B cell (primary cell): ENCODE data around the gene STMN1. TPM values are rescaled to one million over a fixed set of nuclear protein-coding genes. Genes with fewer than 3 reads are reported as not detected.

Experiments used
- ATAC-seq: fragments of 200-7000 bp; cut with Tn5 transposase; one replicate; pipeline ENCODE4 v1.10.0; 2021; ENCODE audit warnings: low read depth, mild to moderate bottlenecking, moderate number of reproducible peaks, moderate library complexity
- CTCF ChIA-PET: fragments of 350-600 bp; sonication (Branson Sonifier 250); formaldehyde crosslinking; loops from one replicate; lab custom pipeline; 2021; ENCODE audit warnings: antibody characterized with exemption, inconsistent platforms; lab: Charles Lee
- POLR2A ChIA-PET: fragments of 350-600 bp; sonication (Branson Sonifier 250); formaldehyde crosslinking; loops from one replicate; lab custom pipeline; 2021; ENCODE audit warnings: antibody characterized with exemption; lab: Charles Lee
- DNase-seq: peaks from one replicate; pipeline ENCODE4 v3.0.0; 2013
- H2AFZ ChIP-seq: 2 replicates; pipeline ENCODE4 v1.6.1; 2012; ENCODE audit warnings: mild to moderate bottlenecking, low read depth, low read length; ENCODE audit not compliant: insufficient read depth, poor library complexity, severe bottlenecking
- H3K27ac ChIP-seq, 2 donors: 1 replicate in 1 of 2; 2 replicates in 1 of 2; pipeline ENCODE4 v1.5.1; 2012 to 2013; ENCODE audit warnings: low read length in 2 of 2, mild to moderate bottlenecking in 2 of 2, moderate library complexity in 1 of 2
- H3K27me3 ChIP-seq, 4 experiments: fragments of 200-600 bp in 1 of 4; sonication (generic) in 1 of 4; replicated peaks in 1 of 4; 1 replicate in 2 of 4; 2 replicates in 2 of 4; pipeline versions ENCODE4 v1.6.1 to v1.7.0; 2013 to 2016; ENCODE audit warnings: low read length in 3 of 4, mild to moderate bottlenecking in 2 of 4, mixed read lengths in 1 of 4, moderate library complexity in 1 of 4; ENCODE audit not compliant: insufficient read depth in 4 of 4, control insufficient read depth in 3 of 4; ENCODE audit errors: control extremely low read depth in 1 of 4
- H3K36me3 ChIP-seq, 2 experiments: replicated peaks in 1 of 2; 1 replicate in 1 of 2; 2 replicates in 1 of 2; pipeline versions ENCODE4 v1.6.1 to v1.7.1; 2013; ENCODE audit warnings: low read length in 1 of 2; ENCODE audit not compliant: insufficient read depth in 2 of 2, control insufficient read depth in 1 of 2; ENCODE audit errors: control extremely low read depth in 1 of 2, extremely low read depth in 1 of 2
- H3K4me1 ChIP-seq, 2 donors: fragments of 200-600 bp in 1 of 2; sonication (generic) in 1 of 2; 1 replicate in 1 of 2; 2 replicates in 1 of 2; pipeline versions ENCODE4 v1.5.1 to v1.6.1; 2013 to 2017; ENCODE audit warnings: low read length in 2 of 2; ENCODE audit not compliant: control insufficient read depth in 2 of 2, insufficient read depth in 2 of 2
- H3K4me2 ChIP-seq: replicated peaks from 2 replicates; pipeline ENCODE3; 2012; ENCODE audit warnings: mild to moderate bottlenecking, low read depth, low read length; ENCODE audit not compliant: poor library complexity, severe bottlenecking
- H3K4me3 ChIP-seq, 5 experiments: fragments of 200-600 bp in 1 of 5; sonication (generic) in 1 of 5; 1 replicate in 3 of 5; 2 replicates in 2 of 5; pipeline versions ENCODE4 v1.5.1 to v1.7.0; 2011 to 2016; ENCODE audit warnings: low read length in 4 of 5, mild to moderate bottlenecking in 4 of 5, low read depth in 2 of 5, control low read depth in 1 of 5, moderate library complexity in 1 of 5; ENCODE audit not compliant: insufficient read depth in 1 of 5; ENCODE audit errors: control extremely low read depth in 1 of 5, extremely low read depth in 1 of 5
- H3K79me2 ChIP-seq: fragments of 200-600 bp; sonication (generic); one replicate; pipeline ENCODE4 v1.6.0; 2016; ENCODE audit warnings: low read length; ENCODE audit not compliant: control insufficient read depth, insufficient read depth
- H3K9ac ChIP-seq: fragments of 200-600 bp; sonication (generic); 2 replicates; pipeline ENCODE4 v1.6.1; 2017; ENCODE audit warnings: mild to moderate bottlenecking, low read length, moderate library complexity
- H3K9me3 ChIP-seq, 3 donors: one replicate each; pipeline versions ENCODE4 v1.6.1 to v1.7.1; 2013; ENCODE audit warnings: low read length in 2 of 3; ENCODE audit not compliant: control insufficient read depth in 2 of 3, insufficient read depth in 1 of 3; ENCODE audit errors: control extremely low read depth in 1 of 3
- H4K20me1 ChIP-seq: 2 replicates; pipeline ENCODE4 v1.6.0; 2012; ENCODE audit warnings: mild to moderate bottlenecking, low read length; ENCODE audit not compliant: insufficient read depth, control insufficient read depth, poor library complexity, severe bottlenecking
- H3K27ac Mint-ChIP-seq: one replicate; pipeline ENCODE4 v1.8.0; 2021; ENCODE audit warnings: mixed read lengths
- H3K27me3 Mint-ChIP-seq: one replicate; pipeline ENCODE4 v1.8.0; 2021; ENCODE audit warnings: mixed read lengths
- H3K4me1 Mint-ChIP-seq: one replicate; pipeline ENCODE4 v1.8.0; 2021; ENCODE audit warnings: mixed read lengths
- H3K4me3 Mint-ChIP-seq: one replicate; pipeline ENCODE4 v1.8.0; 2021; ENCODE audit warnings: mixed read lengths
- H3K9me3 Mint-ChIP-seq: one replicate; pipeline ENCODE4 v1.8.0; 2022; ENCODE audit warnings: mixed read lengths; ENCODE audit not compliant: insufficient read depth
- EZH2 ChIP-seq: IDR thresholded peaks from 2 replicates; pipeline ENCODE4 v1.6.1; 2012; ENCODE audit warnings: borderline replicate concordance, low read depth, mild to moderate bottlenecking, moderate library complexity, low read length; ENCODE audit not compliant: insufficient read depth, poor library complexity, severe bottlenecking
- WGBS: methylation state at CpG from one replicate; pipeline ENCODE4 v1.1.5; 2013; ENCODE audit warnings: missing lambda C conversion rate; ENCODE audit not compliant: insufficient coverage; 5-methylcytosine and 5-hydroxymethylcytosine counted together
- intact Hi-C: fragments of 100-400 bp; cut with micrococcal nuclease; formaldehyde crosslinking; loops from one replicate; pipeline ENCODE4 v1.10.0; 2022
- polyA plus RNA-seq: library from polyadenylated mRNA; depleted of rRNA; stranded (reverse); fragments of >200 nt; gene quantifications from 2 replicates; pipeline ENCODE4 v1.2.3, GENCODE V29; 2012
- total RNA-seq, 2 donors: library from RNA; stranded (reverse); fragments of 120-200 nt in 1 of 2; gene quantifications; 1 replicate in 1 of 2; 2 replicates in 1 of 2; pipeline versions ENCODE4 v1.2.3 to v1.2.4, GENCODE V29; 2013 to 2022
- TF ChIP-seq, protein P1 (sequence below): fragments of 200-600 bp; IDR thresholded peaks from one replicate; pipeline ENCODE4 v1.8.0; 2022; ENCODE audit warnings: antibody characterized with exemption, mild to moderate bottlenecking

The STMN1 gene
- total and polyA plus RNA-seq, 2 donors (not counting 1 experiment from before 2014, with no cell fraction given), result 9.9 to 48.0 TPM

- DNase-seq (peak; percentile 90), ATAC-seq (peak; percentile 78)
- Histone ChIP-seq H3K27me3 (no peaks in the 10 kb centered on the region), H3K79me2 (peaks cover 5% of the 10 kb centered on the region), H2AFZ (peak overlapping the region; percentile 86), H3K9me3 (no peaks in the 10 kb centered on the region), H3K27ac (peak overlapping the region; percentile 62 to 65), H3K9ac (peak overlapping the region; percentile 69), H3K4me3 (peak overlapping the region; percentile 62 to 99 (median 63)), H3K36me3 (peaks cover 4 to 14% of the 10 kb centered on the region in 2 experiments), H4K20me1 (no peaks in the 10 kb centered on the region), H3K4me2 (peak overlapping the region; percentile 95), H3K4me1 (peaks cover 6 to 22% of the 10 kb centered on the region in 2 donors)
- peaks cover 14% of the 10 kb centered on the region for H3K4me1 Mint-ChIP-seq
- H3K27ac Mint-ChIP-seq, result peak overlapping the region; percentile 68
- POLR2A ChIA-PET, result interaction anchor here (0.6 to 1.9 kb wide), 5 partner anchors 9 to 974 kb away, joined by 3 to 5 read pairs (median 3); no protein-coding TSS in a partner anchor
- no peaks in the 10 kb centered on the region for H3K27me3 Mint-ChIP-seq
- CTCF ChIA-PET, result interaction anchor here (1.2 to 3.6 kb wide), 4 partner anchors 10 to 95 kb away, joined by 3 to 41 read pairs (median 16); partner anchors contain the start of gene PAFAH2
- H3K9me3 Mint-ChIP-seq, result no peaks in the 10 kb centered on the region
- intact Hi-C loops, result loop anchor here (1.0 kb wide), 3 partner anchors 10 to 206 kb away; partner anchors contain the start of genes PAFAH2 and PDIK1L
- H3K4me3 Mint-ChIP-seq, result peak overlapping the region; percentile 88
- TF ChIP-seq, protein P1, sequence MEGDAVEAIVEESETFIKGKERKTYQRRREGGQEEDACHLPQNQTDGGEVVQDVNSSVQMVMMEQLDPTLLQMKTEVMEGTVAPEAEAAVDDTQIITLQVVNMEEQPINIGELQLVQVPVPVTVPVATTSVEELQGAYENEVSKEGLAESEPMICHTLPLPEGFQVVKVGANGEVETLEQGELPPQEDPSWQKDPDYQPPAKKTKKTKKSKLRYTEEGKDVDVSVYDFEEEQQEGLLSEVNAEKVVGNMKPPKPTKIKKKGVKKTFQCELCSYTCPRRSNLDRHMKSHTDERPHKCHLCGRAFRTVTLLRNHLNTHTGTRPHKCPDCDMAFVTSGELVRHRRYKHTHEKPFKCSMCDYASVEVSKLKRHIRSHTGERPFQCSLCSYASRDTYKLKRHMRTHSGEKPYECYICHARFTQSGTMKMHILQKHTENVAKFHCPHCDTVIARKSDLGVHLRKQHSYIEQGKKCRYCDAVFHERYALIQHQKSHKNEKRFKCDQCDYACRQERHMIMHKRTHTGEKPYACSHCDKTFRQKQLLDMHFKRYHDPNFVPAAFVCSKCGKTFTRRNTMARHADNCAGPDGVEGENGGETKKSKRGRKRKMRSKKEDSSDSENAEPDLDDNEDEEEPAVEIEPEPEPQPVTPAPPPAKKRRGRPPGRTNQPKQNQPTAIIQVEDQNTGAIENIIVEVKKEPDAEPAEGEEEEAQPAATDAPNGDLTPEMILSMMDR, result peak; percentile 13
- no peak for TF ChIP-seq EZH2
- 0% methylated on average over 15 of the region's 34 CpGs for WGBS
Measured at GRCh38 chr1:25904943-25905679, 1.1 kb downstream of the STMN1 start.

GRCh38 chr1:25903986-25904385, 2.2 kb downstream of the STMN1 start:
- no peak overlapping the region for H3K27ac ChIP-seq

More at GRCh38 chr1:25903986-25904385, 2.2 kb downstream of the STMN1 start:
- peaks cover 5% of the 10 kb centered on the region for H3K79me2 ChIP-seq
- H3K9ac ChIP-seq, result no peak overlapping the region
- peaks cover 4 to 17% of the 10 kb centered on the region in 2 experiments for H3K36me3 ChIP-seq
- H2AFZ ChIP-seq, result no peak overlapping the region
- no peaks in the 10 kb centered on the region for H3K9me3 ChIP-seq
- DNase-seq (no peak), ATAC-seq (no peak)
- intact Hi-C loops, result no loop called here
- TF ChIP-seq, protein P1, result no peak
- no peak for TF ChIP-seq EZH2
- H3K4me1 Mint-ChIP-seq, result peaks cover 14% of the 10 kb centered on the region
- no peaks in the 10 kb centered on the region for H4K20me1 ChIP-seq
- H3K27me3 Mint-ChIP-seq, result no peaks in the 10 kb centered on the region
- CTCF ChIA-PET, result interaction anchor here (1.7 to 3.6 kb wide), 4 partner anchors 9 to 96 kb away, joined by 6 to 41 read pairs (median 16); partner anchors contain the start of genes PAFAH2 and PAQR7
- H3K27ac Mint-ChIP-seq, result no peak overlapping the region
- H3K9me3 Mint-ChIP-seq, result no peaks in the 10 kb centered on the region
- peak overlapping the region; percentile 88 for H3K4me3 Mint-ChIP-seq
- H3K4me3 ChIP-seq, result no peak overlapping the region
- H3K4me1 ChIP-seq, result peaks cover 6 to 22% of the 10 kb centered on the region in 2 donors
- H3K27me3 ChIP-seq, result no peaks in the 10 kb centered on the region
- no CpG with 5 or more reads among the region's 3 CpGs for WGBS
- POLR2A ChIA-PET, result no interaction called here
- no peak overlapping the region for H3K4me2 ChIP-seq
